ENCODE measurements around the gene NOSIP.

The NOSIP gene

DNA sequence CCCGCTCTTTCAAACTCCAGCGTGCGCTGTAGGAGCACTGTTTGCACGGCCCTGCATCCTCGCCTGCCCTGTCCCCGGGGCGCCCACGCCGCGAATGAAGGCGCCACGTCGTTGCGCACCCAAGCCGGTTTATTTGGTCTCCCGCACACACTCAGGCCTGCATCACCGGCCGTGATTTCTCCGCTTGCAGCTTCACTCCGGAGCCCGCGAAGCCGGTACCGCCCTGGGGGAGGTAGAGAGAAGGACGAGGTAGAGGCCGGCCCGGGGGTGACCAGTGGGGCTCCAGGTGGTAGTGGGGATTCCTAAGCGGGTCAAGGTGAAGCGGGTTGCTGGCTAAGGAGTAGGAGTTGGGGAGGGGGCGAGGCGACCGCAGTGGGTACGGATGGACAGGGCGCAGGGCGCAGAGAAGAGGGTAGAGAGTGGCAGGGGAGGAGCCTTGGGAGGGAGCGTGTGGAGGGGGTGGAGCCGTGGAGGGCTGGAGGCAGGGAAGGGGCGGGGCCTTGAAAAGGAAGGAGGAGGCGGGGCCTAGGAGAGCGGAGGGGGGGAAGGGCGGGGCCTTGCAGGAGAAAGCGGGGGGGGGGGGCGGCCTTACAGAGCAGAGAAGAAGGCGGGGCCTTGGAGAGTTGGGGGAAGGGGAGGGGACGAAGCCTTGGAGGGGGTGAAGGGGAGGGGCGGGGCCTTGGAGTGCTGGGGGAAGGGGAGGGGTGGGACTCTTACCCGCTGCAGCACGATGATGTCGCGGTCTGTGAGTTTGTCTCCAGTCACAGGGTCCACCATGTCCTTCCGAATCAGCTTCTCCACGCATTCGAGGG, 24.6 kb downstream of the NOSIP start:
- no peak for TF ChIP-seq GATA3 (IDR thresholded peaks at IDR 0.05; ENCODE audit: low read depth, low read length)

DNA sequence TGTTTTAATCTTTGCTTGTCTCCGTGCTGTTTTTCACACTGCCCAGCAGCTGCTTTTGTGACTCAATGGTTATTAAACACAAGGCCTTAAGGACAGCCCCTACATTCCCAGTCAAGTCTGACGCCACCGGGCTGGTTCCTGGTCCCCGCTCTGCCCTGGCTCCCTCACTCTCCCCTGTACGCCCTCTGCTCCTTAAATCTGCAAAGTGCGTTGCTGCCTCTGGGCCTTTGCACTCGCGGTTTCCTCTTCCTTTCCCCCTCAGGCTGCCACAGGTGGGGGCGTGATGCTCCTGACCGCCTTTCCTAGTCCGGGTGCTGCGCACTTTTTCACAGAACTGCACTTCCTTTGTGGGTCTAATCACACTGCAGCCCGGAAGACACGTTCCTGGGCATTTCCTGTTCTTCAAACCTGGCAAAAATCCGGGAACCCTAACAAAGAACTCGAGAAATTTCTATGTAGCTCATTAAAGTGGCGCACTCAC, 25.6 kb downstream of the NOSIP start:
- TF ChIP-seq GATA3 (IDR thresholded peaks at IDR 0.05; ENCODE audit: low read depth, low read length) (no peak), GATA2 (IDR thresholded peaks at IDR 0.05; ENCODE audit: low read depth, low read length) (no peak)

DNA sequence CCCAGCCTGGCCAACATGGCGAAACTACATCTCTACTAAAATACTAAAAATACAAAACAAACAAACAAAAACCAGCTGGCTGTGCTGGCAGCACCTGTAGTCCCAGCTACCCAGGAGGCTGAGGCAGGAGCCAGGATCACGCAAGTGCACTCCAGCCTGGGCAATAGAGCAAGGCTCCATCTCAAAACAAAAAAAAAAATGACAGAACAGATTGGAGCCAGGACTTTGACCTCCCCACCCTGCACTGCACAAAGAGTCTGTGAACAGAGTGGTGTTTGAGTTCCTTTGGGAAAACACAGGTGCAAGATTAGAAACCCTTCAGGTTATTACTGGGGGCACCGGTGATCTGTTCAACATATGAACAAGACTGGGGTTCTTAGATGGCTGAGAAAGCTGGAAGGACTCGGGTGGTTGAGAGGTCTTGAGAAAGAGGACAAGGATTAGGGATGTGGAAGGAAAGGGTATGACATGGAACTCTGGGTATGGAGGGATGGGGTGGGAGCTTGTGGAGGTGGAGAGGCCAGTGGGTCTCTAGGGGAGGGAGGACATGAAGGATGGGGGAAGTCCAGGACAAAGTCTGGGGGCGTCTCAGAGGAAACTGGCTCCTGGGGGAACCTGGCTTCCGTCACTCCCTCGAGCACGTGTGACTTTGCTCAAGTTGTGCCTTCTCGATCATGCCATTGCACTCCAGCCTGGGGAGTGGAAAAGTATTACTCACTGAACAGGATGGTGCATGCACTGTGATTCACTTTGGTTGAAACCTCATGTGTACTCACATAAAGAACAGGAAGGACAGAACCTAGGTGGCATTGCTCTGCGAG, 26.7 kb downstream of the NOSIP start:
- TF ChIP-seq GATA3 (IDR thresholded peaks at IDR 0.05; ENCODE audit: low read depth, low read length) (no peak), GATA2 (IDR thresholded peaks at IDR 0.05; ENCODE audit: low read depth, low read length) (no peak)

DNA sequence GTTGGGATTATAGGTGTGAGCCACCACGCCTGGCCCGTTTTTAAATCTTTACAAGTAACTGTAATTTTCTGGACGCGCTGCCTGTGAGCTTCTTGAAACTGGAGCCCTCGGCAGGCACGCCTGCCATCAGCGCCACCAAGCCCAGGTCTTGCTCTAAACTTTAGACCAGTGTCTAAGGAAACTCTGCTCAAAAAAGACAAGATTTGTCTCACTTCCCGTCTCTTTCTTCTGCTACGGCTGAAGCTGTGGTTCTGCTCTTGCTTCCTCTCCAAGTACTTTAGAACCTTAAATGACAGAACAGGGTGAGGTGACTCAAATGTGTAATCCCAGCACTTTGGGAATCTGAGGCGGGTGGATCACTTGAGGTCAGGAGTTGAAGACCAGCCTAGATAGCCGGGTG, 27.6 kb downstream of the NOSIP start:
- TF ChIP-seq GATA2 (IDR thresholded peaks at IDR 0.05; ENCODE audit: low read depth, low read length) (no peak), GATA3 (IDR thresholded peaks at IDR 0.05; ENCODE audit: low read depth, low read length) (no peak)

DNA sequence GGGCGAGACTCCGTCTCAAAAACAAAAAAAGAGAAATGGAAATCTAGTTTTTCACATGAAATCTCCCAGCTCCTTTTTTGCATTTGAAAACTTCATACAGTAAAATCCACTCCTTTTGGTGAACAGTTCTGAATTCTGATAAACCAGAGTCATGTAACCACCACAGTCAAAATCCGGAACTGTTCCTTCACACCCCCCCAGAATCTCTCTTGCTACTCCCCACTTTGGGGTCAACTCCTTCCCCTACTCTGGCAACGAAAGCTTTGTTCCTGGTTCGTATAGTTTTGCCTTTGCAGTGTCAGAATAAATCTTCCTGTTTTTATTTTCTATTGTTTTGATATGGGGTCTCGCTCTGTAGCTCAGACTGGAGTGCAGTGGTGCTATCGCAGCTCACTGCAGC, 28.8 kb downstream of the NOSIP start:
- TF ChIP-seq GATA2 (IDR thresholded peaks at IDR 0.05; ENCODE audit: low read depth, low read length) (no peak), GATA3 (IDR thresholded peaks at IDR 0.05; ENCODE audit: low read depth, low read length) (no peak)

DNA sequence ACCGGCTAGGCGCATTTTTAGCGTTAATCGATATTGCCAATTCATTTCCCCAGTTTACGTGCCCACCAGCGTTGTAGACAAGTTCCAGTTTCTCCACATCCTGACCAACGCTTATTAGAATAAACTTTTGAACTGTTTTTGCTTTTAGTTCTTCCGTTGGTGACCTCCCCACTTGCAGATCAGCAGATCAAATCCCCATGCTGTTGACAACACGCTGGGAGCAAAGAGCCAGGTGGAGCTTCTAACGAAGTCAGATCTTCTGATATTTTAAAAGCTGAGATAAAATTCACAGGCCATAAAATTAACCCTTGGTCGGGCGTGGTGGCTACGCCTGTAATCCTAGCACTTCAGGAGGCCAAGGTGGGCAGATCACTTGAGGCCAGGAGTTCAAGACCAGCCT, 31.3 kb downstream of the NOSIP start:
- TF ChIP-seq GATA3 (IDR thresholded peaks at IDR 0.05; ENCODE audit: low read depth, low read length) (no peak), GATA2 (IDR thresholded peaks at IDR 0.05; ENCODE audit: low read depth, low read length) (no peak)

DNA sequence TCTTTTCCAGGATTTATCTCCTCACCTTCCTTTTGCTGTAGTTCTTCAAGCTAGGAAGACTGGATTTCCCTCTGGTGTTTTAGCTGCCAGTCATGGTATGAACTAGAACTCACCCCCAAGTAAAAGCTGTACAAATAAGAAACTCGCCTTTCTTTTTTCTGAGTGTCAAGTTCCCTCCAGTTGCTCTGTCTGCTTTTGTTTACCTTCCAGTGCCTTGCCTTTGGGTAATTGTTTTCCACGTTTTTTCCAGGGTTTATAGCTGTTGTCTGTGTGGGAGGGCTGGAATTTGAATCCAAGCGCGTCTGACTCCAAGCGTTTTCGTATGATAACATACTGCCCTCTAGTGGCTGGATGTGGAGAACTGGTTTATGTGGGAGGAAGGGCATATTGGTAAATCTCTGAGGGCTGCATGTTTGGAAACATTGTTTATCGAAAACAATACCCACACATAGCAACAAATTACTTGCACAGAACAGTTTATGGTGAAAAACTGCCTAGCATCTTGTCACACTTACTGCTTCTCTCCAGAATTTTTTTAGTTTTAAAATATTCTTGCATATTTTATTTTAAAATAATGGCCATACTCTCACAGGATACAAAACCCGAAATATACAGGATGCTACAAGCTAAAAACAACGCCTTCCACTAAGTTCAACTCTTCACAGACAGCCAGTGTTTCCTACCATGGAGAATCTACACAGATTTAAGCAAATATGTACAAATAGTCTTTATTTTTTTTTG, 33.4 kb downstream of the NOSIP start:
- no peak for TF ChIP-seq GATA2 (IDR thresholded peaks at IDR 0.05; ENCODE audit: low read depth, low read length)
- no peak for TF ChIP-seq GATA3 (IDR thresholded peaks at IDR 0.05; ENCODE audit: low read depth, low read length)

DNA sequence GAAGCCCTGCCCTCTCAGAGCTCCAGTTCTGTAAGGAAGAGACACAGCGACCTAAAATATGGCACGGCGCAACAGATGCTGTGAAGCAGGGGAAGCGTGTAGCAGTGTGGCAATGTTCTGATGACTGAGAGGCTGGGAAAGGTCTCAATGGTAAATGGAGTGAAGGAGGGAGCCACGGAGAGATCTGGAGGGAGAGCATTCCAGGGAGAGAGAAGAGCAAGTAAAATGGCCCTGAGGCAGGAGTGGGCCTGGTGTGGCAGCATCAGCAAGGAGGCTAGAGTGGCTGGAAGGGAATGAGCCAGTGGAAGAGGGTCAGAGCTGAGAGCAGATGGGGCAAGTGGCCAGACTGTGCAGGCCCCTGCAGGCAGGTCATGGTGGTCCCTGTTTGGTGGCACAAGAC, 36.2 kb downstream of the NOSIP start:
- TF ChIP-seq GATA3 (IDR thresholded peaks at IDR 0.05; ENCODE audit: low read depth, low read length) (no peak), GATA2 (IDR thresholded peaks at IDR 0.05; ENCODE audit: low read depth, low read length) (no peak)

DNA sequence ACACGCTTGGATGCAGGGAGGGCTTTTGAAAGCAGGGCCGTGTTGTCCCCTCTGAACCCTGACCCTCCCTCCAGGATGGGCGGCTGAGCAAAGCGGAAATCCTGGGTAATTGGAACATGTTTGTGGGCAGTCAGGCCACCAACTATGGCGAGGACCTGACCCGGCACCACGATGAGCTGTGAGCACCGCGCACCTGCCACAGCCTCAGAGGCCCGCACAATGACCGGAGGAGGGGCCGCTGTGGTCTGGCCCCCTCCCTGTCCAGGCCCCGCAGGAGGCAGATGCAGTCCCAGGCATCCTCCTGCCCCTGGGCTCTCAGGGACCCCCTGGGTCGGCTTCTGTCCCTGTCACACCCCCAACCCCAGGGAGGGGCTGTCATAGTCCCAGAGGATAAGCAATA, 37.3 kb downstream of the NOSIP start:
- TF ChIP-seq GATA2 (IDR thresholded peaks at IDR 0.05; ENCODE audit: low read depth, low read length), result no peak

DNA sequence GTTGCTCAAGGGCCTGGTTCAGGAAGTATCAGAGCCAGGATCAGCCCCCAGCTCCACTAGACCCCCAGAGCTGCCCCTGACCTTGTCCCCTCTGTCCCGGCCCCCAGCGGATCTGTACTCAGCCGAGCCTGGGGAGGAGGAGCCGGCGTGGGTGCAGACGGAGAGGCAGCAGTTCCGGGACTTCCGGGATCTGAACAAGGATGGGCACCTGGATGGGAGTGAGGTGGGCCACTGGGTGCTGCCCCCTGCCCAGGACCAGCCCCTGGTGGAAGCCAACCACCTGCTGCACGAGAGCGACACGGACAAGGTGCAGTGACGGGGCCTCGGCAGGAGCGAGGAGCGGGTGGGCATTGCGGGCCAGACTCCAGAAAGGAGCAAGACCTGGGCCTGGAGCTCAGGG, 37.9 kb downstream of the NOSIP start:
- no peak for TF ChIP-seq GATA3 (IDR thresholded peaks at IDR 0.05; ENCODE audit: low read depth, low read length)
- TF ChIP-seq GATA2 (IDR thresholded peaks at IDR 0.05; ENCODE audit: low read depth, low read length), result no peak

DNA sequence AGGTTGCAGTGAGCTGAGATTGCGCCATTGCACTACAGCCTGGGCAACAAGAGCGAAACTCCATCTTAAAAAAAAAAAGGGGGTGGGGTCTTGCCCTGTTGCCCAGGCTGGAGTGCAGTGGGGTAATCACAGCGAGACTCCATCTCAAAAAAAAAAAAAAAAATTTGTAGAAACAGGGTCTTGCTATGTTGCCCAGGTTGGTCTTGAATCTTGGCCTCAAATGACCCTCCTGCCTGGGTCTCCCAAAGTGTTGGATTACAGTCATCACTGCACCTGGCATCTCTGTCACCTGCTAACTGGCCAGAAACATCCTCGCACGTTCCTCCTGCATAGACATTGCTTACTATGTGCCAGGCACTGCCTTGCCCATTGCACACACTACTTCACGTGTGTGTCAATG, 38.4 kb downstream of the NOSIP start:
- no peak for TF ChIP-seq GATA3 (IDR thresholded peaks at IDR 0.05; ENCODE audit: low read depth, low read length)
- TF ChIP-seq GATA2 (IDR thresholded peaks at IDR 0.05; ENCODE audit: low read depth, low read length), result no peak

DNA sequence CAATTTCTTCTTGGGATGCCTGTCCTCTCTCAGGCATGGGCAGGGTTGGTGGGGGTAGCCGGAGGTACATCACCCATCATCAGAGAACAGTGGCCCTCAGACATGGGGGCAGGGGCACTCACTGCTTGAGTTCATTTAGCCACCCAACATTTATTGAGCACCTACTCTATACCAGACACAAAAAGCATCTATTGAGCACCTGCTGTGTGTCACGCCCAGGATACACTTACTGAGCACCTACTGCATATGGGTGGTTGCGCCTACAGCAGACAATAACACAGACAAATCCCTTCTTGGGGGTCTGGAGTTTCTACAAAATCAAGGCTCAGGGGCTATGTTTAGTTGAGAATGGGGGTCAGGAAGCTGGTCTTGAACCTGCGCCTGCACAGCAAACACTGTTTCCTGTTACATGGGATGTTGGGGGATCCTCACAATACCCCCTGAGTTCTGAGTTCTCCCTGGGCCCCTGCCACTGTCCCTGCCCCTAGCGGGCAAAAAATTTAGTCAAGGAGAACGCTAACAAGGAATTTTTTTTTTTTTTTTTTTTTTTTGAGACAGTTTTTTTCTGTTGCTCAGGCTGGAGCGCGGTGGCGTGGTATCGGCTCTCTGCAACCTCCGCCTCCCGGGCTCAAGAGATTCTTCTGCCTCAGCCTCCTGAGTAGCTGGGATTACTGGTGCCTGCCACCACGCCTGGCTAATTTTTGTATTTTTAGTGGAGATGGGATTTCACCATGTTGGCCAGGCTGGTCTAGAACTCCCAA, 41.0 kb downstream of the NOSIP start:
- TF ChIP-seq GATA3 (IDR thresholded peaks at IDR 0.05; ENCODE audit: low read depth, low read length) (no peak), GATA2 (IDR thresholded peaks at IDR 0.05; ENCODE audit: low read depth, low read length) (no peak)

DNA sequence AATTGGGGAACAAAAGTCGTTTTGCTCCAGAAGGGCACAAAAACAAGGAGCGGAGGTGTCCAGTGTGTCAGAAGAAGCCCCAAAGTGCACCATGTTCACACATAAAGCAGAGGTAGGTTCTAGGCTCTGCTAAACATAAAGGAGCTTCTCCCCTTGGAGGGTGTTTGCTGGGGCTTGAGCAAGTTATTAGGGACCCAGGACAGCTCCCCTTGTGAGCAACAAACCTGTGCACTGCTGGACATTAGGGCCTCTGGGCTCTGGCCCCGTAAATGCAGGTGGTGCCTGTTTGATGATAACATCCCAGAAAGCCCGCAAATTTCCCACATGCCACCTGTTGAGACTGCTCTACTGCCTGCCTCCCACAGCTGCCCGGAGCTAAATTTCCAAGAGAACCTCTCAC, 41.7 kb downstream of the NOSIP start:
- TF ChIP-seq GATA2 (IDR thresholded peaks at IDR 0.05; ENCODE audit: low read depth, low read length), result no peak

Data from SH-SY5Y (cell line).